CD4-positive, alpha-beta T cell treated with Interferon alpha-2 for 1 hour (primary cell): ENCODE data around the gene ZC3H8.

Experiments used
- DNase-seq, 2 donors: peaks; one replicate each; pipeline ENCODE4 v3.0.0-alpha.2; 2020 to 2022

Gene ZC3H8

DNA sequence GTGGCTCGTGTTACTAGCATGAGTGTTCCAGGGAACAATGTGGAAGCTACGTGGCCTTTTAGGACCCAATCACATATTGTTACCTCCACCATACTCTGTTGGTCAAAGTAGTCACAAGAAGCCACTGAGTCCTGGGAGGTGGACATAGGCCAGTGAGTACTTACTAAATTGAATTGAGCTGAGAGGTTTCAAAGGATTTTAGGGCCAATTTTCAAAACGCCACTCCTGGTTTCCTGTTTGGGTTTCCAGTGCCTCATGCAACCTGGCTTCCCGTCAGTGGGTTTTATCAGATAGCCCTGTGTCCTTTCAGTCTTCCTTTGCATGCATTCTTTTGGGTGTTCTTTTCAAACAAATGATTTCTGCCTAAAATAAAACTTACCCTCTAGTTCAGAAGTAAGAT, 60.4 kb downstream of the ZC3H8 start:
- no peak for DNase-seq

DNA sequence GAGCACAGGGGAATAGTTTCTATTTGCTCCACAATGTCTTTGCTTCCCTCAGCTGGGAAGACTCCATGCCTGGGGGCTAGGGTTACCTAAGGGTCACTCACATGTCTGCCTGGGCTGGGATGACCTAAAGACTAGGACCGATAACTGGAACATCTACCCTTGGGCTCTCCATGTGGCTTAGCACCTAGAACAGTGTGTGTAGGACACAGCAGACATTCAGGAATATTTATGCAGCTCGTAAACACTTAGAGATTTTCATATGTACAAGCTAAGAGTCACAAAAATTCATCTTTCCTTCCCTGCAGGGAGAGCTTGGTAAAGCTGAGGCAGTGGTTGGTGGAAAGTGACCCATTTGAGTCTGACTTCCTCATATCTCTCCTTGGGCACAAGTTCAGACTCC, 60.8 kb downstream of the ZC3H8 start:
- no peak for DNase-seq

DNA sequence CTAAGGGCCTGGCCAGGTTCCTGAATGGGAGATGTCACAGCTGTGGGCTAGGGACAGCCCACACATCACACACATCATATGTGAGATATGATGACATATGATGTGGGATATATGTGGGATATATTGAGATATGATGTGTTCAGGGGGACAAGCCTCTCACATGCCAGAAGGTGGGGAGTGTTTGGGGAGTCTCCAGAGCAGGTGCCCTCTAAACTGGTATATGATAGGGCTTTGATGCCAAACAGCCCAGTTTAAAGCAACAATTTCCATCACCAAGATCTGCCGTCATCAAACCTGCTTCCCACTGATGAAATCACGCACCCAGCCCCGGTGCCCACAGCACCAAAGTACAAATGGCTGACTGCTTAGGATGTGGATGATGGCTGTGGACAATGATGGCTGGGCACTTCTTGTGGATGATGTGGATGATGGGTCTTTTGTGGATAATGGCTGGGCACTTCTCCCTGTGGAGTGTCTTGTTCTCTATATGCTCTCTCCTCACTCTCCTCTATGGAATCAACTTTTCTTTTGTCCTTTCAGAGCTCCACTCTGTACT, 65.8 kb downstream of the ZC3H8 start:
- no peak for DNase-seq

DNA sequence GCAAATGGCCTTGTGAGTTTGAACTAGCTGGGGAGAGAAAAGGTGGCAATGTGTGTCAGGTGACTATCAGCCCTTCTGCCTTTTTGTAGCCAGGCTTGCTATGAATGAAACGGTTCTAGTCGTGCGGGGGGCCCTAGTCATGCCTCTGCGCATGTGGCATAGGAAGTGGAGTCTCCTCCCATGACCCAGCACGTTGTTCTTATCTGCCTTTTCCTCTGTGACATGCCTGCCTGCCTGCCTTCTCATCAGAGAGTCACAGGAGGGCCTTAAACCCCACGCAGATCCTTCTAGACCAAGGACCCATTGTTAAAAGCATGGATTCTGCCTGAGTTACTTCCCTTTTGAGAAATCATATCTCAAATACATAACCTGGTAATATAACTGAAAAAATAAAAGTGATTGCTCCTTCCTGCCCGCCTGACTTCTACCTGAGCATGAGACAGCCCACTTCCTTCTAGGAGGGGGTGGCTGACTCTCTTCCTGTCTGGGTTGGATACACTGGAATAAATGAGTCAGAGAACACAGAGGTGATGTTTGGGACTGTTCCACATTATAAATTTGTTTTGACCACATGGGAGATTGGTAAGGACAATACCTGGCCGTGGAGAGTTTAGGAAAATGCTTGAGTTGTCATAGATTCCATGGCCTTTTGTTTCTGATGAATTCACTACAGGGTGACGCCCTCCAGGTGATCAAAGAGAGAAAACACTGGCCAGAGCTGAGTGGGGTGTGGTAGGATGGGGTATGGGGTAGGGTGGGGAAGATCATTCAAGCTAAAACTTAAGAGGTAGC, 66.8 kb downstream of the ZC3H8 start:
- DNase-seq = peak; percentile 67 to 85

DNA sequence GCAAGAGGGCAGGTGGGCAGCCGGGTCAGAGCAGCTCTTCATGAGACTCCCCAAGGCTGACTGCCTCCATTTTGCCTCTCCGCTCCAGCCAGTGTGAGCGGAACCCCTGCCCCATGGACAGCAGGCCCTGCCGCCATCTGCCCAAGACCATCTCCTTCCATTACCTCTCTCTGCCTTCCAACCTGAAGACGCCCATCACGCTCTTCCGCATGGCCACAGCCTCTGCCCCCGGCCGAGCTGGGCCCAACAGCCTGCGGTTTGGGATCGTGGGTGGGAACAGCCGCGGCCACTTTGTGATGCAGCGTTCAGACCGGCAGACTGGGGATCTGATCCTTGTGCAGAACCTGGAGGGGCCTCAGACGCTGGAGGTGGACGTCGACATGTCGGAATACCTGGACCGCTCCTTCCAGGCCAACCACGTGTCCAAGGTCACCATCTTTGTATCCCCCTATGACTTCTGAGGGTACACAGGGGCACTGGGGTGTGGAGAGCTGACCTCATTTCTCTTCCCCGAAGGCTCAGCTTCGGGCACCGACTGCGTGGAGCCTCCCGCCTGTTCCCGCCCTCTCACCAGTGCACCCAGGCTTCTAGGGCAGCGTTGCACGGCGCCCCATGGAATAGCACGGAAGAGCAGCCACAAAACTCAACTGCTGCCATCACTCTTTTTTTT, 67.7 kb downstream of the ZC3H8 start:
- DNase-seq = no peak

DNA sequence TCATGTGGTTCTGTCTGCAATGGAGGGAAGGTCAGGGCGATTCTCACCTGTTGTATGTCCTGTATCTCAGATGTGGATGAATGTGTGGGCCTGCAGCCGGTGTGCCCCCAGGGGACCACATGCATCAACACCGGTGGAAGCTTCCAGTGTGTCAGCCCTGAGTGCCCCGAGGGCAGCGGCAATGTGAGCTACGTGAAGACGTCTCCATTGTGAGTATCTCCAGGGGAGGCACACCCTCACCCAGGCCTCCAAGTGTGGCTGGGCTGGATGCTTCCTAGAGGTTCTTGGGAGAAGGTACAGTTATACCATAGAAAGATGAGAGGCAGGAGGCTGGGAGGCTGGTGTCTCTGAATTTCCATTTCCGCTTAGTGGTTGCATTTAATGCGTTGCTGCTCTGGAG, 69.7 kb downstream of the ZC3H8 start:
- no peak for DNase-seq

DNA sequence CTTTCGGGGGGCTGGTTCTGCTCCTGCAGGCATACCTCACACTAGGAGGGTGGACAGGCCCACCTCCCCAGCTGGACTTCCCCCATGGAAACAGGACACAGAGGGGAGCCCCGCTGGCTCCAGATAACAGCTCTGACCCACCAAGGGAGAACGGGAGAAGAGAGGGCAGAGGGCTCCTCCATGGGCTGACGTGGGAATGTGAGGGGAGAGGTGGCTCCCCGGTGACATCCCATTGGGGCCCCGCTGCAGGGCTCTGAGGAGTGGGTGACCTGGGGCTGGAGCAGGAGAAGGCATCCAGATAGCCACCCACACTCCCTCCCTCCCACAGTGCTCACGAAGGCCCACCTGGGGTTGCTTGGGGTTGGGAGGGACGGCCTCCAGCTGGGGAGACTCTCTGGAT, 70.7 kb downstream of the ZC3H8 start:
- no peak for DNase-seq

DNA sequence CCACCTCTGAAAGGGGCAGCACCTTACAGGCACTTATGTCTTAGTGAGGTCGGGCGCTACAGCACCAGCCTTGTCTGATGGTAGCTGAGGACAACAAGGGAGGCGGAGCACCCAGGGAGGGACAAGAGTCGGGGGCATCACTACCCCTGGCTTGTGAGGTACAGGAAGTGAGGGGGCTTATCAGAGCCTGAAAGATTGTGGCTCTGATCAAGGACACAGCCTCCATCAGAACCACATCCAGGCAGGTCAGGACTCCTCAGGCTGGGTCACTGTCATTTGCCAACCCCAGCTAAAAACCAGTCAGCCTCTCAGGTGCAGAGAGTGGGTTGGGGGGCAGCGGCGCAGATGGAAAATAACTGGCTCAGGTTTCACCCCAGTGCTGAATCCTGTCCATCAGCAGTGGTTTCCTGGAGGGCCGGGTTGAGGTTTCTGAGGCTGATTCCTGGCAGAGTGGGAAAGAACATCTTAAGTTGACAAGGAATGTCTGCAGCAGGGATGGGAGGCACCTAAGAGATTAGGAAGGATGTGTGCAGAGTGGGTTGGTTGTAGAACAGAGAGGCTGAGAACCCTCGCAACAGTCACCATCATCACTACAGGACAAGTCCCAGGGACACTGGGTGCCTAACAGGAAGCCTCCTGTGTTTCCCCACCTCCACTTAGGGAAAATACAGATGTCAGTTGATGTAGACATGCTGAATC, 71.4 kb downstream of the ZC3H8 start:
- DNase-seq = peak in 1 of 2 donors; percentile 23

DNA sequence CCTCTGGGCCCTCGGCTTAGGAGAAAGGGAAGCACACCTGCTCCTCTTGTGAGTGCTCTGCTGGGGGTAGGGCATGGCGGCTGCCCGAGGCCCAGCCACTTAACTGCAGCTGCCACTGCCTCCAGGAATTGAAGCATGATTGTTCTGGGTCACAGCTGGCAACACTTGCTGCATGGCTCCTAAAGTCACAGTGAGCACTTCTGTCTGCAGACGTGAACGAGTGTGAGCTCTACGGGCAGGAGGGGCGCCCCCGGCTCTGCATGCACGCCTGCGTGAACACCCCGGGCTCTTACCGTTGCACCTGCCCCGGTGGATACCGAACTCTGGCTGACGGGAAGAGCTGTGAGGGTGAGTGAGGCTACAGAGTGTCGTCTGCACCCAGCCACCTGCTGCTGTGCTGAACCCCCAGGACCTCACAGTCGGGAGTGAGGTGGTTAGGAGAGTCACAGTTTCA, 72.2 kb downstream of the ZC3H8 start:
- DNase-seq = peak; percentile 32 to 49

DNA sequence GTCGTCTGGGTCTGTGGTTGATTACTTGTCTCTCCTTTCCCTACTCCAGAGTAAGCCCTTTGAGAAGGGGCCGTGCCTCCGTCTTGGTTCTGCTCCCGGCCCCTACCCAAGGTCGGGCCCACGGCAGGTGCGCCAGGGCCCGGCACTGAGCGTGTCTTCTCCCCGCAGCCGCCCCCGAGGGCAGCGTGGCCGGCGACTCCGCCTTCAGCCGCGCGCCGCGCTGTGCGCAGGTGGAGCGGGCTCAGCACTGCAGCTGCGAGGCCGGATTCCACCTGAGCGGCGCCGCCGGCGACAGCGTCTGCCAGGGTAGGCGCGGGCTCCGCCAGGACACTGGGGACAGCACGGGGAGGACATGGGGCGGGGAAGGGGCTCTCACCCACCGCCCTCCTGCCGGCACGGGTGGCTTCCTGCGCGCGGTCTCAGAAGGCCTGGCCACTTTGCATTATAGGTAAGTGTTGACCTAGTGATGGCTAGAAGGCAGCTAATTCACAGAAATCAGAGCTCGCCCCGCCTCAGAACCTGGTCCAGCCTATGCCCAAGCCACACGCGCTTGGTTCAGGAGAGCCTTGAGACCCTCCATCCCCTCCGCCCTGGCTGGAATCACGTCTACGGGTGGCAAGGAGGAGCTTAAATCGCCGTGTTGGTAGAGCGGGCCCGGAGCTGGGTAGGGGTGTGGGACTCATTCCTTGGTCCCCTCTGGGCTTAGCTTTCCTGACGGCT, 73.1 kb downstream of the ZC3H8 start:
- DNase-seq = peak; percentile 49 to 76

DNA sequence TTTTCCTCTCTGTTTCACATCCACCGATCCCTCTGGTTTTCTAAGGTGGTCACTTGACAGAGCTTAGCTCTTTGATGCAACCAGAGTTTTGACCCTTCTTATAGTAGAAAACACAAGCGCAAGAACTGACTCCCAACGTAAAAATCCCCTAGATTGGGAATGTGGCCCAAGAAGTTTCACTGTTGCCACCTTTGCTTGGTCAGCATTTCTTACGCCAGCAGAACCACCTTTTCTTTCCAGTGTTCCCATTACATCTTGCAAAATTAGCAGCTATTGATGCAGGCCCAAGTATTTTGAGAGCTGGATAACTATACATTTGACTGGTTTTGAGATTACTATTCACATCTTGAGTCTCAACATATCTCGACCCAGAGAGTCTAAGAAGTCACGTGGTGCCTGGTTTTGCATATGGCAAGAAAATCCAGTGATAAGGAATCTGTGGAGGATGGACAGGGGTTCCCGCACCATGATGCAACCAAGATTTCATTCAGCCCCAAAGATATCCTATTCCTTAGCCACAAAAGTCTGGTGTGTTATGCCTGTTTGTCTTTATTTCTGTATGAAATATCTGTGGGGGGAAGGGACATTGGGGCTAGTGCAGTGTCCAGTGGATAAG, 78.8 kb downstream of the ZC3H8 start:
- DNase-seq = no peak

DNA sequence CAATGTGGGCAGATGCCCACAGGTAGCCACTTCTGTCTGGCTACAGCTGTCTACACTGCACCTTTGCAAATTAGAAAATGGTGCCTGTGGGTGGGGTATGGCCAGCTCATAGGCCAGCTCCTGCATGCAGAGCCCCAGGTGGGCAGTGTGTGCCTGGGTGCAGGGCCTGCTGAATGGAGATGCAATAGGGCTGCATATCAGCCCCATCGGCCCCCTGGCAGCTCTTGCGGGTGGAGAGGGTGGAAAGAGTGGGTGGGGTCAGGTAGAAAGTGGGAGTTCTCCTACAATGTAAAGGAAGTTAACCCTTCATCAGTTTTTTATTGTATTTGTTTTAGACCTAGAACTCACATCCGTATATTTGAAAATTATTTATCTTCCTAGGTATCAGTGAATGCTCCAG, 79.5 kb downstream of the ZC3H8 start:
- DNase-seq = no peak

DNA sequence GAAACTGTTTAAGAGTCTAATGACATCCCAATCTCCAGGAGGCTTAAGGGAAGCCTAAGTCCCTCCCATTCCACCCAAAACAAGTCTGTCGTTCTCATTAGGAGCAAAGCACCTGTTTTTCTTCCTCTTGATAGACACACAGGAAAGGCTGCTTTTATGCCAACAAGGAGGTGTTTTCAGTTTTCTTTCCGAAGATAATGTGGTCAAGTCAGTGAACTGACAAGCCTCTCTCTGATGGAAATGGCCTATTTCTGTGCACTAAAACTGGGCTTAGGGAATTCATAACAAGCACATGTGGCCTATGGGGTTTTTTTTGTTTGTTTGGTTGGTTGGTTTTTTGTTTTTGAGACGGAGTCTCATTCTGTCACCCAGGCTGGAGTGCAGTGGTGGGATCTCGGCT, 80.5 kb downstream of the ZC3H8 start:
- no peak for DNase-seq

DNA sequence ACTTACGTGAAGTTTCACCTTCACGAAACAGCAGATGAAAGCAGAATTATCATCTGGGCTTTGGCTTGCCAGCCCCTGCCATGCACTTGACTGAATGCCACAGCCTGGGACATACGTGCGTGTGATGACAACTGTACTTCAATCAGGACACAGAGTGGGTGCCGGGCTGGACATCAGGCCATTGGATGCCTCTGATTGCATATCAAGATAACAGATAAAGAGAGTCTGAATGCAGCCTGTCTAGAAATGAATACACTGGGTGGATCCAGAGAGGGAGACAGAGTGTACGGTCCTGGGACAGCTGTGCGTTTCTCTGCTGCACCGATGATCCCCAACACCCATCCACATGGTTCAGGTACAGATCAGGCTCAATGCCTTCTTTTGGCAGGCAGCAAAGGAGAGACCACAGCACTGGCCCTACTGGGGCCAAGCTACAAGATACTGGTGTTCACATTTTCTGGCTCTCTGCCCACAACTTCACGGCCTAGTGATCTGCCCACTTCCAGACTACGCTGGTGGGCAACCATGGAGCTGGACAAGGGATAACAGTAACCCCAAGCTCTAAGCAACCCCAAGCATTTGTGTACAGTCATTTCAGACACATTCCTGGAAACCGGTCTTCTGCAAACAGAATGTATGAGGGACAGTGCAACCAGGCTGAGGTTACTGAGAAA, 81.1 kb downstream of the ZC3H8 start:
- no peak for DNase-seq

DNA sequence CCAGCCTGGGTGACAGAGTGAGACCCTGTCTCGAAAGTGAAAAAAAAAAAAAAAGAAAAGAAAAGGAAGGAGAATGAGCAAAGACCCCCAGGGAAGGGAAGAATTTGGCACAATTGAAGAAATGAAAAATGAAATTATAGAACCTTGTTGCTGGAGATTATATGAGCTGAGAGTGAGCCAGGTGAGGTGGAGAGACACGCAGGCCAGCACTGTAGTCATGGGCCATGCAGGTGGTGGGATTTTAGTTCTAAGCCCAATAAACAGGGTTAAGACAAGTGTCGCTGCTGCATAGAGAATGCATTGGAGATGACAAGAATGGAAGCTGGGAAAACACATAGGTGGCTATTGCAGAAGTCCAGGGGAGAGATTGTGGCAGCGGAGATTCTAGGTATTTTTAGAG, 84.3 kb downstream of the ZC3H8 start:
- no peak for DNase-seq

DNA sequence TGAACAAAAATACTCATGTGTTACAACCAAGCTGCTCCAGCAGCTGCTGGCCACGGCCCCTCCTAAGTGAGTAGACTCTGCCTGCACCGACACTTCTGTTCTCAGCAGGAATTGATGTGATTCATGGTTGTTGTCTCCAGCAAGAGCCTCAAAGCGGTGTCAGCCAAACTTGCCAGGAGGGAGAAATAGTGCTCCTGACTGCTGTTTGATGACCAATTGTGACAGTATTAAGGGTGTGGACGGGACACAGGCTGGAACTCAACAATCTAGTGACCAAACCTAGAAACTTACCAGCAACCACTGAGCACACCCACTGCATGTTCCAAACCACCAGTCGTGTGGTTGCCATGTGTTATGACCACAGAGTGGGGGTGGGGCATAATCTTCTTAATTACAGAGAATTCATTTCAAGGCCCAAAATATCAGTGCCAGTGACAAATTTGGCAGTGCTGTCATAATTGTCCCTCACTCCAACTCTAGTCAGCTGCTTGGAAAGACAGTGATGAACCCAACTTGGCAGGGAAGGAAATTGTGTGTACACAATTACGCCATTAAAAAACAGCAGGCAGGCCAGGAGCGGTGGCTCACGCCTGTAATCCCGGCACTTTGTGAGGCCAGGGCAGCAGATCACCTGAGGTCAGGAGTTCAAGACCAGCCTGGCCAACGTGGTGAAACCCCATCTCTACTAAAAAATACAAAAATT, 86.3 kb downstream of the ZC3H8 start:
- no peak for DNase-seq

DNA sequence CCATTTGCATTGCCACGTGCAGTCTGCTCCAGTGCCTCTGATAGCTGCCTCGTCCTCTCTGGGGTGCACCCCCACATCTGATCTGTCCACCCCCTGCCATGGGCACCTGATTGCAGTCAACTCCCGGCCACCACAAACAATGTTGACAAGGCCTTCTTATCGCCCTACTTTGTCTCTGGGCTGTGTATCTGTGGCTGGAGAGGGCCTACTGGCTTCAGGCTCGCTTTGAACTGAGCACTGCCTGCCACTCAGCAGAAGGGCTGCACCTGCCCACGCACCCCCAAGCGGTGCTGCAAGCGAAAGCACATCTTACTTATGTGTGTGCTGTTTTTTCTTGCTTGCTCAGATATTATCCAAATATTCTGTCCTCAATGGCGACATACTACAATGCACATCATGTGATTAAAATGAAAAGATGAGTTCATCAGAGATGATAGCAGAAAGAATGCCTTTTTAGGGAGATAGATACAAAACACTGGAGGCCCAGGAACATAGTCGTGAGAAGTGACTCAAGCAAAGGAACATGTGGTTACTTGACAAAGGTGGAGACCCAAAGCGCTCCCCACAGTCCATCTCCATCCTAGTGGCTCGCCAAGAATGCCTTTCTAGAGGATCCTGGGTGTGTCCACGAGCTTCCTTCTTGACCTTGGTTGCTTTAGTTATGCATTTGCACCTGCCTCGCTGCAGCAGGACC, 87.9 kb downstream of the ZC3H8 start:
- no peak for DNase-seq

DNA sequence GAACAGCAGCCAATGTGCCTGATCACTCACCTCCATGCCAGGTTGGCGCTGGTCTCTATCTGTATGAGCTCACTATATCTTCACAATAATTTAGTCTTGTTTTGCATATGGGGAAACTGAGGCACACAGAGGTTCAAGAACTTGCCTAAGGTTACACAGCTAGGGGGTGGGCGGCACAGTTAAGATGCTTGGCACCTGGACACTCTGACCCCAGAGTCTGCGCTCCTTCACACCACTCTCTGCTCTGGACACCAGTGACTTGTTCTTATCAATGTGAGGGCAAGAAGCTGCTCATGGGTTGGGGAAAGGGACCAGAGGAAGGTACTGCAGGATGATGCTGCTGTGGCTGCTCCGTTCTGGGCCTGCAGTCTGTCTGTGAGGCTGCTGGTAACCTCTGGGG, 89.5 kb downstream of the ZC3H8 start:
- no peak for DNase-seq

DNA sequence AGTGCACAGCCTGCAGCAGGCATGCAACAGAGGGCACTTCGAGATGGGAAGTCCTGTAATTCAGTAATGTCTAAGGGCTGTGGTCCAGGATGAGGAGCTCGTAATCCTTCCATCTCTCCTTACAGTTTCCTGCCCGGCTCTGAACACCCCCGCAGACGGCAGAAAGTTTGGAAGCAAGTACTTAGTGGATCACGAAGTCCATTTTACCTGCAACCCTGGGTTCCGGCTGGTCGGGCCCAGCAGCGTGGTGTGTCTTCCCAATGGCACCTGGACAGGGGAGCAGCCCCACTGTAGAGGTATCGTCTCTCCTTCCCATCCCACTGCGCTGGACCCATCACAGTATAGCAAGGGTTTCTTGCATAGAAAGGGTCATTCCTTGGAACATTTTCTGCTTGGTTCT, 90.0 kb downstream of the ZC3H8 start:
- DNase-seq = no peak

DNA sequence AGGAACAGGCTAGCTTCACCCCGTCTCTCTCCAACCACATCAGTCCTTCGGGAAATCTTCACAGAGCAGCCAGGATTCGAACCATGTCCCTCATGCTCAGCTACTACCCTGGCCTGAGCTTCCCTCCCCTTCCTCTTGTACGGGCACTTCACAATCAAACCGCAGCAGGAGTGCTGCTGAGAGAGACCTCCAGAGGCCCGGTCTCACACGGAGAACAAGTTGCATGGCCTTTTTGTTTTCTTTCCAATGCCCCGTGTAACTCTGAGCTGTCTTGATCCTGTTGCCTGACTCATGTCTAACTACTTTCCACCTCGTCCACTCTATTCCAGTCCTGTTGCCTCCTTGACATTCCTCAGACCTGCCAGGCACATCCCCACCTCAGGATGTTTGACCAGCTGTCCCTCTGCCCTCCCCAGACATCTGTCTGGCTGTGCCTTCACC, 91.3 kb downstream of the ZC3H8 start:
- DNase-seq = no peak

DNA sequence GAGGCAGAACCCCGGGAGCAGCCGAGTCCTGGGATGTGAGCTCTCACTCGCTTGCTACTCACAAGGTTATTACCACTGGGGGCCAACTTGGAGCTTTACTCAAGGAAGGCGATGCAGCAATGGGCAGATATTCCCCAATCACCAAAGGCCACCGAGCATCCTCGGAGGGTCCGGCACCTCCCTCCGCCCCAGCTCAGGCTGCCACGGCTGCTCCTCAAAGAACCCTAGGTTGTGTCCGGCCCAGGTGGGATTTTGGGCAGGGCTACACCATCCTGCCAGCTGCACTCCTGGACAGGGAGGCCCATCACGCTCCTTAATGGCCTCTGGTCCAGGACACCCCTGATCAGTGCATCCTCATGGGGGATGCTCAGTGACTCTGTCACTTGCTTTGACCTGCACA, 91.9 kb downstream of the ZC3H8 start:
- DNase-seq = no peak
